HG03025 (cell line): Measurements from ENCODE around the gene ENHO.
"Not testable (repeated sequence)": the region's sequence is repeated elsewhere in the genome, so short reads cannot be mapped to it uniquely, and the experiment has no call there.

ENCODE experiments used
- ATAC-seq: cut with Tn5 transposase; IDR thresholded peaks from one replicate; pipeline ENCODE4 v1.9.1; 2021; ENCODE audit warnings: mild to moderate bottlenecking, moderate library complexity; ENCODE audit not compliant: unreplicated experiment, low FRiP score

The ENHO gene

DNA sequence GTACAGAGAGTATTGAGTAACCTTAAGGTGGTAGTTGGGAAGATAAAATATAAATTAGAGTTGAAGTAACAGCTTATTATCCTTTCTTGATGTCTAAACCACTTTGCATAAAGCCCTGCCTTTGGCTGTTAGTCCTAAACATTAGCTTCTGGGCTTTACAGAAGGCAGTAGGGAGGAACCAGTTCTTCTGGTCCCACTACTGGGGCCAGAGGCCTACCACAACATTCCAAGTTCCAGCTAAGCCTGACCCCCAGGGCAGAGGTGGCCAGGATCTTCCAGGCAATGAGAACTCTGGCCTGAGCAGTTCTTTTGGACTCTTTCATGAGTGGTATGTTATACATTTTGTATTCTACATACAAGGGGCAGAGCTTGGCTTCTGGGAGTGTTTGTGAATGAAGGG, 38.1 kb downstream of the ENHO start:
- no peak for ATAC-seq

DNA sequence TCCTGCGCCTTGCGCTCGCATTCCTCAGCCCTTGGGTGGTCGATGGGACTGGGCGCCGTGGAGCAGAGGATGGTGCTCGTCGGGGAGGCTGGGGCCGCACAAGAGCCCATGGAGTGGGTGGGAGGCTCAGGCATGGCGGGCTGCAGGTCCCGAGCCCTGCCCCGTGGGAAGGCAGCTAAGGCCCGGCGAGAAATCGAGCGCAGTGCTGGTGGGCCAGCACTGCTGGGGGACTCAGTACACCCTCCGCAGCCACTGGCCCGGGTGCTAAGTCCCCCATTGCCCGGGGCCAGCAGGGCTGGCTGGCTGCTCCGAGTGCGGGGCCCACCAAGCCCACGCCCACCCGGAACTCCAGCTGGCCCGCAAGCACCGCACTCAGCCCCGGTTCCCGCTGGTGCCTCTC, 40.0 kb downstream of the ENHO start:
- not testable (repeated sequence) for ATAC-seq

DNA sequence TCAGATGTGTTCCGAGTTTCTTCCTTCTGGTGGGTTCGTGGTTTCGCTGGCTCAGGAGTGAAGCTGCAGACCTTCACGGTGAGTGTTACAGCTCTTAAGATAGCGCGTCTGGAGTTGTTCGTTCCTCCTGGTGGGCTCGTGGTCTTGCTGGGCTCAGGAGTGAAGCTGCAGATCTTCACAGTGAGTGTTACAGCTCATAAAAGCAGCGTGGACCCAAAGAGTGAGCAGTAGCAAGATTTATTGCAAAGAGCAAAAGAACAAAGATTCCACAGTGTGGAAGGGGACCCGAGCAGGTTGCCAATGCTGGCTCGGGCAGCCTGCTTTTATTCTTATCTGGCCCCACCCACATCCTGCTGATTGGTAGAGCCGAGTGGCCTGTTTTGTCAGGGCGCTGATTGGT, 41.2 kb downstream of the ENHO start:
- ATAC-seq: not testable (repeated sequence)

DNA sequence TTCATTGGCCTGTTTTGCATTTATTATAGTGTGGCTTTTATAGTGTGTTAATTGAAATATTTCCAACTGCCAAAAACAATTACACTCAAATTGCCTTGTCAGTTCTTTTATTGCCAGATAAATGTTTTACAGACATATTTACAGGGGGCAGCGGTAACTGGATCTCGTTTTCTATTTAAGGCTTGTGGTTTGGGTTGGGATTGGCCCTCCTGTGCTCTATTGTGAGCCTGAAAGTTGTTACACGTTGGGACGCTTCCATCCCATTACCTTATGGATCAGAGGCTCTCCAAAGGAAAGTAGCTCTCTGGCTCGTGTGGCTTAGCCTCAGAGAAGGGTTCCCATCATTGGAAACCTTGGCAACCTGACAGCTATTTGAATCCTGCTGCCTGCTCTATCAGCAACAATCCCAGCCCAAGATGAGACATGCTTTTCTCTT, 43.3 kb downstream of the ENHO start:
- no peak for ATAC-seq

DNA sequence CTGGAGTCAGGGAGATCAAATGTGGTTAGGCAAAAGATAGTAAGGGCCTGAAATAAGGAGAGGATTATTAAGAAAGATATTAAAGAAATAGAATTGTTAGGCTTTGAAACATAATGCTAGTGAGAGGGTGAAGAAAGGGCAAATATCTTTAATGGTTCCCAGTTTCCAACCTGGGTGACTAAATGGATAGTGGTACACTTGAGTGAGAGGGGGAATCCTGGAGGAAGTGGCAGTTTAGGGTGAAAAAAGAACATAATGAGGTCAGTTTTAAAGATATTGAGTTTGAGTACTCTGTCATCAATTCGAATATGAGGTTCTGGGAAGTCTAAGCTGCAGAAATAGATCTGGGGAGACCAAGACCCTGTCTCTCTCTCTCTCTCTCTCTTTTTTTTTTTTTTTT, 45.2 kb downstream of the ENHO start:
- ATAC-seq: no peak

DNA sequence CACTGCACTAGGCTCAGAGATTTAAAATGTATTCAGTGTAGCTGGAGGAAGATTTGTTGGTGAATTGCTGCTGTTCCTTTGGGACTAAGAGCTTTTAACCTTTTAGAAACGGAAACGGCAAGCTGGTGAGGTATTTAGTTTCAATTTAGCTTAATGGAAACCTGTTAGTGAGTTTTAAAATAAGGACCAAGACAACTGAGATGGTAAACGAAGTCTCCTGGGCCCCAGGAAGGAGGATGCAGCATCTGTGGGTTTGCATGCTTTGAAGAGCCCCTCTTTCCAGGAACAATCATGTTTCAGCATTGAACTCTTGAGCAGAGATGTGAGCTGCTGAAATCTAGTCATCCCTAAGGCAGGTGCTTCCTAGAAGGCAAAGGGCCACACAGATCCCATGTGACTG, 47.7 kb downstream of the ENHO start:
- ATAC-seq: no peak
